Lower leg skin (tissue), 3 donors: ENCODE results near the gene NDEL1.

Experiments used
- POLR2A ChIP-seq, 2 donors: fragments of 450-650 bp; IDR thresholded peaks; one replicate each; pipeline ENCODE4 v1.6.1; 2016 to 2017; ENCODE audit warnings: antibody characterized with exemption in 2 of 2, mild to moderate bottlenecking in 1 of 2, moderate library complexity in 1 of 2
- TF ChIP-seq, protein P1 (sequence below), 3 donors: fragments of 450-650 bp; IDR thresholded peaks; one replicate each; pipeline ENCODE4 v1.5.1; 2016; ENCODE audit warnings: antibody characterized with exemption in 3 of 3, mild to moderate bottlenecking in 3 of 3, moderate library complexity in 2 of 3

DNA sequence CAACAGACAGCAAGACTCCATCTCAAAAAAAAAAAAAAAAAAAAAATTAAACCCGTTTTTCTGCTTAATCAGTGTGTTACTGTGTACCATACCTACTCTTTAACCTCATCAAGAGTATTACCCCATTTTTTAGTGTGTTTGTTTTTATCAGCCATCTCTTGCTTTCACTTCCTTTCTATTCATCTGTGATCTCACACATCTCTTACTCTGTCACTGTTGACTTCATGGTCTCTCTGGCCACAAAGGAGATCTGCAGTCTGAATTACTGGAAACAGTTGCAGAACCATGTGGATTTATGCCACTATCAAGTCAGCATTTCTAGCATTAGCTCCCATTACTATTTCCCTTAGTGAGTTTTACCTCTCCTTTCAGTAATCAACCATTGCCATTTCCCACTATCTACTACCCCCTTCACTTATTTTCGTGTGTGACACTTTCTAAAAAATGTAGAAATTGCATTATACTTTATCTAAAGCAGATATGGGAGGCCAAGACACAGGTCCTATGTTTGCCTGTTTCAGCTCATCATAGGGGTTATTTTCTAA, 20.1 kb downstream of the NDEL1 start:
- TF ChIP-seq, protein P1, sequence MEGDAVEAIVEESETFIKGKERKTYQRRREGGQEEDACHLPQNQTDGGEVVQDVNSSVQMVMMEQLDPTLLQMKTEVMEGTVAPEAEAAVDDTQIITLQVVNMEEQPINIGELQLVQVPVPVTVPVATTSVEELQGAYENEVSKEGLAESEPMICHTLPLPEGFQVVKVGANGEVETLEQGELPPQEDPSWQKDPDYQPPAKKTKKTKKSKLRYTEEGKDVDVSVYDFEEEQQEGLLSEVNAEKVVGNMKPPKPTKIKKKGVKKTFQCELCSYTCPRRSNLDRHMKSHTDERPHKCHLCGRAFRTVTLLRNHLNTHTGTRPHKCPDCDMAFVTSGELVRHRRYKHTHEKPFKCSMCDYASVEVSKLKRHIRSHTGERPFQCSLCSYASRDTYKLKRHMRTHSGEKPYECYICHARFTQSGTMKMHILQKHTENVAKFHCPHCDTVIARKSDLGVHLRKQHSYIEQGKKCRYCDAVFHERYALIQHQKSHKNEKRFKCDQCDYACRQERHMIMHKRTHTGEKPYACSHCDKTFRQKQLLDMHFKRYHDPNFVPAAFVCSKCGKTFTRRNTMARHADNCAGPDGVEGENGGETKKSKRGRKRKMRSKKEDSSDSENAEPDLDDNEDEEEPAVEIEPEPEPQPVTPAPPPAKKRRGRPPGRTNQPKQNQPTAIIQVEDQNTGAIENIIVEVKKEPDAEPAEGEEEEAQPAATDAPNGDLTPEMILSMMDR (IDR thresholded peaks at IDR 0.05) = no peak
- TF ChIP-seq POLR2A (IDR thresholded peaks at IDR 0.05) = no peak
